Lung (tissue), 12 donors: ENCODE measurements around the gene CIB1. TPM values are rescaled to one million over a fixed set of nuclear protein-coding genes. Genes with fewer than 3 reads are reported as not detected.
A peak's percentile ranks its signal among the peaks of the same experiment; 100 is the strongest.

Experiments
- ATAC-seq: fragments of 200-7000 bp; cut with Tn5 transposase; one replicate; pipeline ENCODE4 v1.9.1; 2020; ENCODE audit warnings: moderate number of reproducible peaks; ENCODE audit not compliant: insufficient read depth, low FRiP score
- DNase-seq, 3 donors: peaks; one replicate each; pipeline ENCODE4 v3.0.0-alpha.2; 2013 to 2017
- H3K27ac ChIP-seq, 2 donors: one replicate each; pipeline ENCODE4 v1.5.1; 2013; ENCODE audit warnings: mild to moderate bottlenecking in 2 of 2, moderate library complexity in 2 of 2, control low read depth in 1 of 2, inconsistent platforms in 1 of 2, low read depth in 1 of 2, low read length in 1 of 2
- H3K27me3 ChIP-seq, 3 donors: one replicate each; pipeline ENCODE4 v1.5.1; 2013; ENCODE audit warnings: low read length in 2 of 3; ENCODE audit not compliant: control insufficient read depth in 3 of 3, insufficient read depth in 3 of 3
- H3K36me3 ChIP-seq, 4 donors: one replicate each; pipeline ENCODE4 v1.5.1; 2013; ENCODE audit warnings: low read length in 4 of 4, mild to moderate bottlenecking in 1 of 4, moderate library complexity in 1 of 4; ENCODE audit not compliant: control insufficient read depth in 4 of 4, insufficient read depth in 4 of 4
- H3K4me1 ChIP-seq, 5 donors: one replicate each; pipeline ENCODE4 v1.5.1; 2013; ENCODE audit warnings: low read length in 5 of 5, mild to moderate bottlenecking in 2 of 5, moderate library complexity in 1 of 5; ENCODE audit not compliant: control insufficient read depth in 5 of 5, insufficient read depth in 5 of 5
- H3K4me3 ChIP-seq: one replicate; pipeline ENCODE4 v1.5.1; 2013; ENCODE audit warnings: mild to moderate bottlenecking, control low read depth, moderate library complexity
- H3K9ac ChIP-seq, 2 donors: one replicate each; pipeline ENCODE4 v1.5.1; 2013; ENCODE audit warnings: low read length in 2 of 2, control low read depth in 1 of 2; ENCODE audit not compliant: insufficient read depth in 1 of 2
- H3K9me3 ChIP-seq, 4 donors: one replicate each; pipeline ENCODE4 v1.5.1; 2013; ENCODE audit warnings: low read length in 3 of 4, mild to moderate bottlenecking in 1 of 4, moderate library complexity in 1 of 4; ENCODE audit not compliant: control insufficient read depth in 4 of 4, insufficient read depth in 3 of 4
- WGBS, 2 donors: extraction: QIAGEN DNeasy Blood & Tissue Kit; methylation state at CpG; one replicate each; pipeline ENCODE4 v1.1.7; 2013; 5-methylcytosine and 5-hydroxymethylcytosine counted together
- polyA plus RNA-seq, 2 donors: library from polyadenylated mRNA; stranded (reverse); fragments of 200-250 nt; gene quantifications; one replicate each; pipeline ENCODE4 v1.2.1, GENCODE V29; 2013
- total RNA-seq, 2 donors: library from RNA; depleted of rRNA in 1 of 2; stranded (reverse); fragments of >200 nt in 1 of 2; gene quantifications; one replicate each; pipeline ENCODE4 v1.2.1, GENCODE V29; 2014 to 2021
- TF ChIP-seq, protein P1 (sequence below): IDR thresholded peaks from 2 replicates; pipeline ENCODE4 v1.5.1; 2012; ENCODE audit warnings: mild to moderate bottlenecking; ENCODE audit errors: control extremely low read depth, extremely low read depth
- donor health status: control.
- donor health status: control.
- donor health status: Bipolar disorder and iron deficiency.
- donor health status: healthy.
- donor health status: DM: yes; HTN: yes; CAD: no.

CIB1 gene
- total and polyA plus RNA-seq, 4 donors: 38.2 to 189 (median 129) TPM

DNA sequence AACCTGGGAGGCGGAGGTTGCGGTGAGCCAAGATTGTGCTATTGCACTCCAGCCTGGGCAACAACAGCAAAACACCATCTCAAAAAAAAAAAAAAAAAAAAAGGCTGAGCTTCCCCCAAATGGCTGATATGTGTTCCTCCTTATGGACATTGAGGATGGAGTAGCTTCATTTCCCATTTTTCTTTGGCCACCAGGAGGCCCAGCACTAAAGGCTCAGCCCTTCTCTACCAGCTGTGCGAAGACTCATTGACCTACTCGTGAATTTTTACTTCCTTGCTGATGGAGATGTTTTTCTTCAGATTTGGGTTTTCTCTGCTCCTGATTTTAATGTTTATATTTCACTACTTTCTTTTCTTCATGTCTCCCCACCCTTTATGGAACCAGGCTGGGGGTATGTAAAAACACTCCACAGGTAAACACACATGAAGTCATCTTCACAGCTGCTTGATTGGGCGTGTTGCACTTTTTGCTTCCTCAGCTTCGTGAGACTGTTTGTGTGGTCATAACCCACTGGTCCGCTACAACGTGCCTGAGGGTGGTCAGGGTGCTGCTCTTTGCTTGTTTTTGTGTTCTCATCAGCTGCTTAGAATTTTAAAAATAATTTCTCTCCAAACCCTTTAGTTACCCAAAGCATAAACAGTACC is 19.1 kb downstream of the CIB1 start:
- no peaks in the 10 kb centered on the region for H3K27me3 ChIP-seq
- TF ChIP-seq, protein P1, sequence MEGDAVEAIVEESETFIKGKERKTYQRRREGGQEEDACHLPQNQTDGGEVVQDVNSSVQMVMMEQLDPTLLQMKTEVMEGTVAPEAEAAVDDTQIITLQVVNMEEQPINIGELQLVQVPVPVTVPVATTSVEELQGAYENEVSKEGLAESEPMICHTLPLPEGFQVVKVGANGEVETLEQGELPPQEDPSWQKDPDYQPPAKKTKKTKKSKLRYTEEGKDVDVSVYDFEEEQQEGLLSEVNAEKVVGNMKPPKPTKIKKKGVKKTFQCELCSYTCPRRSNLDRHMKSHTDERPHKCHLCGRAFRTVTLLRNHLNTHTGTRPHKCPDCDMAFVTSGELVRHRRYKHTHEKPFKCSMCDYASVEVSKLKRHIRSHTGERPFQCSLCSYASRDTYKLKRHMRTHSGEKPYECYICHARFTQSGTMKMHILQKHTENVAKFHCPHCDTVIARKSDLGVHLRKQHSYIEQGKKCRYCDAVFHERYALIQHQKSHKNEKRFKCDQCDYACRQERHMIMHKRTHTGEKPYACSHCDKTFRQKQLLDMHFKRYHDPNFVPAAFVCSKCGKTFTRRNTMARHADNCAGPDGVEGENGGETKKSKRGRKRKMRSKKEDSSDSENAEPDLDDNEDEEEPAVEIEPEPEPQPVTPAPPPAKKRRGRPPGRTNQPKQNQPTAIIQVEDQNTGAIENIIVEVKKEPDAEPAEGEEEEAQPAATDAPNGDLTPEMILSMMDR: no peak
- peaks cover 0 to 11% (median 2%) of the 10 kb centered on the region in 5 donors for H3K4me1 ChIP-seq
- no peak overlapping the region for H3K4me3 ChIP-seq
- no peaks in the 10 kb centered on the region for H3K9me3 ChIP-seq
- no peak overlapping the region for H3K9ac ChIP-seq
- ATAC-seq (no peak), DNase-seq (peak in 2 of 3 donors; percentile 17 to 18)
- H3K27ac ChIP-seq: no peak overlapping the region
- H3K36me3 ChIP-seq: peaks cover 0 to 12% (median 3%) of the 10 kb centered on the region in 4 donors
- 74 to 75% methylated on average over 8 of the region's 8 CpGs for WGBS, 2 donors

DNA sequence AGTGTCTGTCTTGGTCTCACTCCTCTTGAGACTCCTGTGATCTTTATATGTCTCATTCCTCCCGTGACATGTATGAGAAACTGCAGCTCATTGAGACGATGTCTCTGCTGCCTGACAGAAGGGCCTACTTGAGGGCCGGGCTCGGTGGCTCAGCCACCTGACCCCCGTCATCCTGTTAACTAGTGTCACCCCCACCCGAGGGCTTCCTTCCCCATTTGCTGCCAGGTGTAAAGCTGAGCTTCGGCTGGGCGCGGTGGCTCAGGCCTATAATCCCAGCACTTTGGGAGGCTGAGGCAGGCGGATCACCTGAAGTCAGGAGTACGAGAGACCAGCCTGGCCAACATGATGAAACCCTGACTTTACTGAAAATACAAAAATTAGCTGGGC is 19.9 kb downstream of the CIB1 start:
- Histone ChIP-seq H3K9me3 (no peaks in the 10 kb centered on the region), H3K9ac (no peak overlapping the region), H3K4me3 (no peak overlapping the region), H3K27ac (peak overlapping the region in 1 of 2 donors; percentile 68), H3K27me3 (no peaks in the 10 kb centered on the region), H3K36me3 (peaks cover 1 to 12% (median 3%) of the 10 kb centered on the region in 4 donors), H3K4me1 (peaks cover 0 to 11% (median 2%) of the 10 kb centered on the region in 5 donors)
- WGBS, 2 donors: 45 to 66% methylated on average over 11 of the region's 11 CpGs
- no peak for DNase-seq
- ATAC-seq: no peak
- TF ChIP-seq, protein P1: no peak

DNA sequence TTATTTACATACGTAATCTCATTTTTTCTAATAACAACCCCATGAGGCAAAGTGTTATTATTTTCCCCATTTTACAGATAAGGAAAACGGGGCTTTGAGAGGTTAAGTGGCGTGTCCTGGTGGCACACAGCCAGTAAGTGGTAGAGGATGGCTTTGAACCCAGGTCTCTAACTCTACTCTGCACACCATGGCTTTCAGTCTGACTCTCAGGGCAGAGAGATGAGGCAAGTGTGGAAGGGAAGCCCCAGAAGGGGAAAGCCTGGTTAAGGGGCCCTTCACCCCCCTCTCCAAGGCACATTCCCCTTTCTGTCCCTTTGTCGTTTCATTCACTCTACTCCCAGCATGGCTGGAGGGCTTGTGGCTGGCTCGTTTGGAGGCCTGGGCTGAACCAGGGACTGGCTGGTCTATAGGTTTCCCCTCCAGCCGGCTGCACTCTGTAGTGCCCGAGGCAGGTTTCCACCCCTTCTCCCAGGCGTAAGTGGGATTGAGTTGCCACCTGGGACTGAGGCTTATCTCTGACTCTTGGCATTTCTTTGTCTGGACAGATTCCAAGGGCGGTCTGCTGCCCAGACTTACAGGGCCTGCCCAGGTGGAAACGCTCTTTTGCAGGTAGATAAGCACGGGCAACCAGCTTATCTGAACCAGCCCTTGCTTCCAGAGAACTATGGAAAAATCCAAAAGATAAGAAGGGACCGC is 20.5 kb downstream of the CIB1 start:
- ATAC-seq (peak; percentile 45), DNase-seq (peak; percentile 54 to 83 (median 64))
- H3K9me3 ChIP-seq: no peaks in the 10 kb centered on the region
- no peaks in the 10 kb centered on the region for H3K27me3 ChIP-seq
- peaks cover 2 to 10% (median 3%) of the 10 kb centered on the region in 4 donors for H3K36me3 ChIP-seq
- 59 to 70% methylated on average over 12 of the region's 12 CpGs for WGBS, 2 donors
- H3K4me1 ChIP-seq: peaks cover 0 to 11% (median 2%) of the 10 kb centered on the region in 5 donors
- TF ChIP-seq, protein P1: no peak
- no peak overlapping the region for H3K4me3 ChIP-seq
- peak overlapping the region in 1 of 2 donors; percentile 68 for H3K27ac ChIP-seq
- H3K9ac ChIP-seq: peak overlapping the region in 1 of 2 donors; percentile 9
